Gastrocnemius medialis (tissue), 4 donors: ENCODE results near the gene PRKCQ. TPM values are rescaled to one million over a fixed set of nuclear protein-coding genes. Genes with fewer than 3 reads are reported as not detected.

Experiments used
- ATAC-seq, 2 donors: fragments of 150-250 bp; one replicate each; pipeline ENCODE4 v1.9.1; 2016
- DNase-seq, 2 donors: peaks; one replicate each; pipeline ENCODE4 v3.0.0-alpha.2; 2019
- H3K27ac ChIP-seq, 4 donors: fragments of 200-600 bp; sonication (generic); 1 replicate in 1 of 4; 2 replicates in 3 of 4; pipeline ENCODE4 v1.5.1; 2016 to 2018; ENCODE audit warnings: mild to moderate bottlenecking in 2 of 4, moderate library complexity in 1 of 4
- H3K27me3 ChIP-seq, 3 donors: fragments of 200-600 bp; sonication (generic) in 2 of 3; 1 replicate in 1 of 3; 2 replicates in 2 of 3; pipeline versions ENCODE4 v1.5.1 to v1.6.0; 2016 to 2019; ENCODE audit warnings: mild to moderate bottlenecking in 1 of 3, moderate library complexity in 1 of 3
- H3K36me3 ChIP-seq, 2 donors: fragments of 200-600 bp; sonication (generic) in 1 of 2; one replicate each; pipeline ENCODE4 v1.5.1; 2017 to 2018
- H3K4me1 ChIP-seq, 2 donors: fragments of 200-600 bp; sonication (generic) in 1 of 2; one replicate each; pipeline ENCODE4 v1.5.1; 2016 to 2017; ENCODE audit warnings: mild to moderate bottlenecking in 2 of 2
- H3K4me3 ChIP-seq, 4 donors: fragments of 200-600 bp; sonication (generic) in 3 of 4; 1 replicate in 1 of 4; 2 replicates in 3 of 4; pipeline ENCODE4 v1.5.1; 2016 to 2019; ENCODE audit warnings: mild to moderate bottlenecking in 2 of 4
- H3K9me3 ChIP-seq, 3 donors: fragments of 200-600 bp; sonication (generic) in 2 of 3; 1 replicate in 1 of 3; 2 replicates in 2 of 3; pipeline ENCODE4 v1.5.1; 2016 to 2019
- CTCF ChIP-seq, 5 experiments: fragments of 450-650 bp in 3 of 5; fragments of 200-600 bp in 2 of 5; sonication (generic) in 2 of 5; IDR thresholded peaks in 4 of 5; conservative IDR thresholded peaks in 1 of 5; 1 replicate in 4 of 5; 2 replicates in 1 of 5; pipeline ENCODE4 v1.5.1; 2016 to 2019; ENCODE audit warnings: antibody characterized with exemption in 5 of 5, mild to moderate bottlenecking in 3 of 5, moderate library complexity in 3 of 5
- POLR2A ChIP-seq, 2 donors: fragments of 450-650 bp; IDR thresholded peaks; one replicate each; pipeline ENCODE4 v1.6.1; 2017; ENCODE audit warnings: antibody characterized with exemption in 2 of 2, mild to moderate bottlenecking in 2 of 2, moderate library complexity in 2 of 2
- in situ Hi-C, 4 donors: fragments of 200-750 bp; cut with MboI; loops; one replicate each; pipeline versions ENCODE4 v1.15.0 to v1.8.0; 2017; ENCODE audit warnings: low sequenced_read_pairs in 4 of 4
- intact Hi-C: fragments of 100-400 bp; cut with DNase I; formaldehyde crosslinking; loops from one replicate; pipeline ENCODE4 v1.15.1; 2023; ENCODE audit warnings: low total_unique reads
- total RNA-seq, 4 donors: library from RNA; depleted of rRNA; stranded (reverse); fragments of >200 nt; gene quantifications; one replicate each; pipeline versions ENCODE4 v1.1.0 to v1.2.3, GENCODE V29; 2016

The PRKCQ gene
- total RNA-seq = 10 to 100 TPM; 25.8 to 70.7 (median 38.8) TPM

GRCh38 chr10:6579904-6580278 is at the start of gene PRKCQ:
Gene PRKCQ, minus strand, starts transcription at chr10:6580276. Its CDS starts 65,141 bp downstream, at chr10:6515135.
- in situ Hi-C loops = loop anchor here in 1 of 4 donors (5.0 to 10.0 kb wide), 2 partner anchors 63 to 65 kb away; no protein-coding TSS in a partner anchor
- peak within 1 kb of the TSS; percentile 69 to 74 (median 74) for H3K4me3 ChIP-seq
- peak within 1 kb of the TSS; percentile 93 to 96 (median 94) for H3K27ac ChIP-seq
- intact Hi-C loops = loop anchor here (1.0 to 10.0 kb wide), 7 partner anchors 65 to 895 kb away; partner anchors contain the start of gene TASOR2
- no peaks in the 10 kb centered on the region for H3K9me3 ChIP-seq
- DNase-seq = no peak
- H3K36me3 ChIP-seq = peaks cover 0 to 20% of the 10 kb centered on the region in 2 donors
- peak; percentile 45 to 49 for ATAC-seq
- no peak for TF ChIP-seq POLR2A (IDR thresholded peaks at IDR 0.05)
- no peak for TF ChIP-seq CTCF (IDR thresholded peaks at IDR 0.05 in 4 of 5, conservative IDR thresholded peaks at IDR 0.05 in 1 of 5)
- no peaks in the 10 kb centered on the region for H3K27me3 ChIP-seq
- H3K4me1 ChIP-seq = peaks cover 15 to 18% of the 10 kb centered on the region in 2 donors

- intact Hi-C loops (no loop called here), in situ Hi-C loops (no loop called here)
- no peaks in the 10 kb centered on the region for H3K9me3 ChIP-seq
- no peak overlapping the region for H3K27ac ChIP-seq
- no peak for DNase-seq
- no peaks in the 10 kb centered on the region for H3K36me3 ChIP-seq
- no peak for ATAC-seq
- TF ChIP-seq CTCF (IDR thresholded peaks at IDR 0.05 in 4 of 5, conservative IDR thresholded peaks at IDR 0.05 in 1 of 5) = no peak
- TF ChIP-seq POLR2A (IDR thresholded peaks at IDR 0.05) = no peak
- no peak overlapping the region for H3K4me3 ChIP-seq
- no peaks in the 10 kb centered on the region for H3K27me3 ChIP-seq
- peaks cover 0 to 8% of the 10 kb centered on the region in 2 donors for H3K4me1 ChIP-seq
Measured at GRCh38 chr10:6625428-6625827, 45.4 kb upstream of the PRKCQ start.

GRCh38 chr10:6624392-6624791 is 44.3 kb upstream of the PRKCQ start:
- no peaks in the 10 kb centered on the region for H3K36me3 ChIP-seq
- H3K4me1 ChIP-seq = peaks cover 0 to 8% of the 10 kb centered on the region in 2 donors
- in situ Hi-C loops = no loop called here
- ATAC-seq (no peak), DNase-seq (no peak)
- H3K9me3 ChIP-seq = no peaks in the 10 kb centered on the region
- TF ChIP-seq POLR2A (IDR thresholded peaks at IDR 0.05) = no peak
- no peak overlapping the region for H3K27ac ChIP-seq
- intact Hi-C loops = no loop called here
- no peaks in the 10 kb centered on the region for H3K27me3 ChIP-seq
- no peak overlapping the region for H3K4me3 ChIP-seq

- Histone ChIP-seq H3K4me3 (no peak overlapping the region), H3K27me3 (no peaks in the 10 kb centered on the region), H3K9me3 (no peaks in the 10 kb centered on the region), H3K27ac (no peak overlapping the region), H3K4me1 (peaks cover 0 to 8% of the 10 kb centered on the region in 2 donors), H3K36me3 (no peaks in the 10 kb centered on the region)
- in situ Hi-C loops (no loop called here), intact Hi-C loops (no loop called here)
- DNase-seq (no peak), ATAC-seq (no peak)
- TF ChIP-seq POLR2A (IDR thresholded peaks at IDR 0.05) (no peak), CTCF (IDR thresholded peaks at IDR 0.05 in 4 of 5, conservative IDR thresholded peaks at IDR 0.05 in 1 of 5) (no peak)
Measured at GRCh38 chr10:6622921-6623320, 42.8 kb upstream of the PRKCQ start.

- intact Hi-C loops = no loop called here
- H3K27ac ChIP-seq = peak overlapping the region in 1 of 4 donors; percentile 30
- TF ChIP-seq CTCF (IDR thresholded peaks at IDR 0.05 in 4 of 5, conservative IDR thresholded peaks at IDR 0.05 in 1 of 5) (no peak), POLR2A (IDR thresholded peaks at IDR 0.05) (no peak)
- no peaks in the 10 kb centered on the region for H3K36me3 ChIP-seq
- H3K4me3 ChIP-seq = no peak overlapping the region
- no peak for DNase-seq
- peaks cover 0 to 8% of the 10 kb centered on the region in 2 donors for H3K4me1 ChIP-seq
- ATAC-seq = peak in 1 of 2 donors; percentile 62
- H3K27me3 ChIP-seq = no peaks in the 10 kb centered on the region
- in situ Hi-C loops = no loop called here
- H3K9me3 ChIP-seq = no peaks in the 10 kb centered on the region
Measured at GRCh38 chr10:6621536-6621935, 41.5 kb upstream of the PRKCQ start.
